Stimulated activated CD8-positive, alpha-beta memory T cell treated with anti-CD3 and anti-CD28 coated beads, Interleukin-4, amount 100 ng/mL, for 24 hours (primary cell): ENCODE measurements around the gene MYBPC2.
"Not testable (repeated sequence)": the region's sequence is repeated elsewhere in the genome, so short reads cannot be mapped to it uniquely, and the experiment has no call there.

Source experiments
- DNase-seq: peaks from one replicate; pipeline ENCODE4 v3.0.0-alpha.2; 2020; ENCODE audit warnings: low read depth

Gene MYBPC2

GRCh38 chr19:50428772-50429463 lies 3.8 kb upstream of the MYBPC2 start:
- DNase-seq: no peak

GRCh38 chr19:50430888-50431342 lies 1.8 kb upstream of the MYBPC2 start:
- no peak for DNase-seq

GRCh38 chr19:50431343-50432220 lies 1.1 kb upstream of the MYBPC2 start:
- DNase-seq: peak; percentile 74

- no peak for DNase-seq
These were observed 799 bp downstream of the MYBPC2 start for GRCh38 chr19:50433201-50434180.

GRCh38 chr19:50434525-50434924 lies 1.8 kb downstream of the MYBPC2 start:
- no peak for DNase-seq

- DNase-seq: no peak
These were observed 2.5 kb downstream of the MYBPC2 start for GRCh38 chr19:50435221-50435620.

GRCh38 chr19:50435627-50436026 lies 2.9 kb downstream of the MYBPC2 start:
- no peak for DNase-seq

- DNase-seq: no peak
These were observed 5.3 kb downstream of the MYBPC2 start for GRCh38 chr19:50437862-50438449.

GRCh38 chr19:50439130-50439529 lies 6.4 kb downstream of the MYBPC2 start:
- DNase-seq: not testable (repeated sequence)

- no peak for DNase-seq
These were observed 11.4 kb downstream of the MYBPC2 start for GRCh38 chr19:50444059-50444458.

GRCh38 chr19:50447053-50447452 lies 14.4 kb downstream of the MYBPC2 start:
- DNase-seq: no peak

GRCh38 chr19:50447750-50448149 lies 15.1 kb downstream of the MYBPC2 start:
- DNase-seq: no peak

- no peak for DNase-seq
These were observed 16.7 kb downstream of the MYBPC2 start for GRCh38 chr19:50449236-50449899.

GRCh38 chr19:50450369-50451222 lies 17.9 kb downstream of the MYBPC2 start:
- DNase-seq: no peak

GRCh38 chr19:50451223-50451534 lies 18.5 kb downstream of the MYBPC2 start:
- DNase-seq: no peak

GRCh38 chr19:50453243-50453642 lies 20.6 kb downstream of the MYBPC2 start:
- DNase-seq: no peak

- no peak for DNase-seq
These were observed 23.3 kb downstream of the MYBPC2 start for GRCh38 chr19:50455992-50456391.

GRCh38 chr19:50457300-50457699 lies 24.6 kb downstream of the MYBPC2 start:
- no peak for DNase-seq

- no peak for DNase-seq
These were observed 25.8 kb downstream of the MYBPC2 start for GRCh38 chr19:50458396-50459066.

GRCh38 chr19:50459067-50459456 lies 26.4 kb downstream of the MYBPC2 start:
- DNase-seq: no peak
